GM12878 (cell line): ENCODE measurements around the gene GRIK5. TPM values are rescaled to one million over a fixed set of nuclear protein-coding genes. Genes with fewer than 3 reads are reported as not detected.

Source experiments
- ATAC-seq: fragments of 200-7000 bp; cut with Tn5 transposase; 3 replicates; pipeline ENCODE4 v1.9.1; 2020; ENCODE audit warnings: mild to moderate bottlenecking, moderate library complexity
- BruUV-seq: library from RNA; stranded (reverse); fragments of 400-500 nt; replicated peaks from 2 replicates; lab custom pipeline; 2021; lab: Mats Ljungman, UMichigan
- CTCF ChIA-PET: fragments of 300-600 bp; sonication (Branson Sonifier 250); formaldehyde crosslinking; extraction: SDS; loops from one replicate; lab custom pipeline; 2021; ENCODE audit warnings: inconsistent platforms; lab: Yijun Ruan, JAX
- POLR2A ChIA-PET: fragments of 350-600 bp; formaldehyde crosslinking; extraction: SDS; loops from one replicate; lab custom pipeline; 2021; ENCODE audit warnings: inconsistent platforms; lab: Charles Lee
- RAD21 ChIA-PET: fragments of 300-600 bp; sonication (Branson Sonifier 250); formaldehyde crosslinking; loops from one replicate; lab custom pipeline; 2023; ENCODE audit warnings: antibody characterized with exemption; ENCODE audit not compliant: unreplicated experiment; lab: Charles Lee
- SMC1A ChIA-PET: fragments of 300-600 bp; sonication (Branson Sonifier 250); formaldehyde crosslinking; loops from one replicate; lab custom pipeline; 2023; ENCODE audit not compliant: unreplicated experiment, uncharacterized antibody; lab: Charles Lee
- DNase-seq: peaks from one replicate; pipeline ENCODE4 v3.0.0-alpha.2; 2011; ENCODE audit warnings: low read depth, low spot score
- FAIRE-seq: peaks from 3 replicates; lab custom pipeline; 2011; peaks lifted over from hg19 to GRCh38; lab: Jason Lieb, UNC
- H2AFZ ChIP-seq: 2 replicates; pipeline ENCODE4 v1.6.0; 2011; ENCODE audit warnings: low read depth, low read length, control low read depth; ENCODE audit not compliant: control insufficient read depth
- H3K27ac ChIP-seq: 2 replicates; pipeline ENCODE4 v1.5.1; 2011; ENCODE audit warnings: control low read depth; ENCODE audit not compliant: control insufficient read depth, insufficient read depth
- H3K27me3 ChIP-seq, 2 experiments: replicated peaks in 1 of 2; 2 replicates each; pipeline versions ENCODE4 v1.6.0 to v1.6.1; 2011; ENCODE audit warnings: low read length in 1 of 2; ENCODE audit not compliant: control insufficient read depth in 2 of 2, insufficient read depth in 2 of 2
- H3K36me3 ChIP-seq, 2 experiments: 2 replicates each; pipeline ENCODE4 v1.5.1; 2011; ENCODE audit warnings: low read length in 1 of 2; ENCODE audit not compliant: control insufficient read depth in 2 of 2, insufficient read depth in 2 of 2
- H3K4me1 ChIP-seq: 2 replicates; pipeline ENCODE4 v1.6.1; 2011; ENCODE audit warnings: mild to moderate bottlenecking, low read length, moderate library complexity, mixed read lengths; ENCODE audit not compliant: control insufficient read depth, insufficient read depth
- H3K4me2 ChIP-seq: 2 replicates; pipeline ENCODE4 v1.6.0; 2011; ENCODE audit warnings: control low read depth; ENCODE audit not compliant: control insufficient read depth, insufficient read depth
- H3K4me3 ChIP-seq: fragments of 200-600 bp; sonication (generic); 2 replicates; pipeline ENCODE4 v1.5.1; 2016
- H3K79me2 ChIP-seq: 2 replicates; pipeline ENCODE4 v1.6.0; 2011; ENCODE audit warnings: low read length; ENCODE audit not compliant: control insufficient read depth, insufficient read depth
- H3K9ac ChIP-seq: 2 replicates; pipeline ENCODE4 v1.8.0; 2011; ENCODE audit warnings: low read length, control low read depth, mixed read lengths; ENCODE audit not compliant: control insufficient read depth, insufficient read depth
- H3K9me3 ChIP-seq: replicated peaks from 3 replicates; pipeline ENCODE4 v1.5.1; 2011; ENCODE audit warnings: mild to moderate bottlenecking, low read length; ENCODE audit not compliant: control insufficient read depth, insufficient read depth
- H4K20me1 ChIP-seq: 2 replicates; pipeline ENCODE4 v1.6.0; 2011; ENCODE audit not compliant: control insufficient read depth, insufficient read depth
- BHLHE40 ChIP-seq, 2 experiments: fragments of 450-650 bp in 1 of 2; IDR thresholded peaks; 2 replicates each; pipeline ENCODE4 v1.6.1; 2011 to 2017; ENCODE audit warnings: low read depth in 2 of 2, borderline replicate concordance in 1 of 2, improper control_type of control experiment in 1 of 2, low read length in 1 of 2, mild to moderate bottlenecking in 1 of 2
- CBFB ChIP-seq: IDR thresholded peaks from 2 replicates; pipeline ENCODE4 v1.6.1; 2016; ENCODE audit warnings: antibody characterized with exemption, low read depth
- CHD1 ChIP-seq: IDR thresholded peaks from 2 replicates; pipeline ENCODE4 v1.6.1; 2012; ENCODE audit warnings: low read depth, low read length, improper control_type of control experiment
- IRF4 ChIP-seq: IDR thresholded peaks from 2 replicates; pipeline ENCODE4 v1.6.1; 2011; ENCODE audit warnings: low read depth, low read length
- JUND ChIP-seq: IDR thresholded peaks from 2 replicates; pipeline ENCODE4 v1.6.1; 2012; ENCODE audit warnings: low read depth, mild to moderate bottlenecking, low read length, improper control_type of control experiment, moderate library complexity
- MEF2A ChIP-seq: IDR thresholded peaks from 2 replicates; pipeline ENCODE4 v1.6.1; 2011; ENCODE audit warnings: low read depth, mild to moderate bottlenecking, low read length, moderate library complexity; ENCODE audit not compliant: insufficient read depth
- PML ChIP-seq: IDR thresholded peaks from 2 replicates; pipeline ENCODE4 v1.6.1; 2012; ENCODE audit warnings: low read length, inconsistent platforms
- POLR2A ChIP-seq: IDR thresholded peaks from 2 replicates; pipeline ENCODE4 v1.6.1; 2011; ENCODE audit warnings: low read depth, mild to moderate bottlenecking, low read length
- TCF7 ChIP-seq: IDR thresholded peaks from 2 replicates; pipeline ENCODE4 v1.6.1; 2014; ENCODE audit warnings: antibody characterized with exemption, borderline replicate concordance
- WGBS: methylation state at CpG from one replicate; pipeline ENCODE4 v1.1.6; 2016; ENCODE audit warnings: low lambda C conversion rate; ENCODE audit not compliant: insufficient replicate concordance, insufficient coverage; ENCODE audit errors: missing lambda C conversion rate; 5-methylcytosine and 5-hydroxymethylcytosine counted together
- in situ Hi-C: fragments of 300-500 bp; cut with MboI; formaldehyde crosslinking; loops from 9 replicates; pipeline ENCODE4 v1.14.3; 2018; ENCODE audit warnings: mixed read lengths
- intact Hi-C: fragments of 100-400 bp; cut with micrococcal nuclease; formaldehyde crosslinking; loops from one replicate; pipeline ENCODE4 v1.14.2; 2022; ENCODE audit not compliant: unreplicated experiment
- polyA plus RNA-seq, 11 experiments: library from polyadenylated mRNA; depleted of rRNA in 4 of 11; unstranded in 6 of 11; stranded (reverse) in 5 of 11; fragments of >200 nt; fragmentation: Nextera tagmentation in 4 of 11; fragmentation: Illumina TruSeq in 1 of 11; extraction: Ambion mirVana in 4 of 11; extraction: Trizol in 1 of 11; gene quantifications; 1 replicate in 1 of 11; 2 replicates in 10 of 11; pipeline versions ENCODE4 v1.2.1 to v1.2.3, GENCODE V29; 2011 to 2016; ENCODE audit warnings: inconsistent platforms in 2 of 11, missing spikeins in 2 of 11, low read depth in 1 of 11
- total RNA-seq, 4 experiments: library from RNA; depleted of rRNA in 3 of 4; stranded (reverse); fragments of >200 nt in 3 of 4; fragmentation: Illumina TruSeq in 1 of 4; extraction: Trizol in 1 of 4; gene quantifications; 2 replicates each; pipeline versions ENCODE4 v1.2.1 to v1.2.3, GENCODE V29; 2013 to 2021
- TF ChIP-seq, protein P1 (sequence below): fragments of 450-650 bp; conservative IDR thresholded peaks from 2 replicates; pipeline ENCODE4 v1.6.1; 2017; ENCODE audit warnings: mild to moderate bottlenecking, moderate library complexity

Gene GRIK5
- total and polyA plus RNA-seq, 10 of the 15 experiments (the other 5 are each of a cell fraction or from before 2014, with no cell fraction given) = 0.03 to 0.23 (median 0.07) TPM; not detected in 3

DNA sequence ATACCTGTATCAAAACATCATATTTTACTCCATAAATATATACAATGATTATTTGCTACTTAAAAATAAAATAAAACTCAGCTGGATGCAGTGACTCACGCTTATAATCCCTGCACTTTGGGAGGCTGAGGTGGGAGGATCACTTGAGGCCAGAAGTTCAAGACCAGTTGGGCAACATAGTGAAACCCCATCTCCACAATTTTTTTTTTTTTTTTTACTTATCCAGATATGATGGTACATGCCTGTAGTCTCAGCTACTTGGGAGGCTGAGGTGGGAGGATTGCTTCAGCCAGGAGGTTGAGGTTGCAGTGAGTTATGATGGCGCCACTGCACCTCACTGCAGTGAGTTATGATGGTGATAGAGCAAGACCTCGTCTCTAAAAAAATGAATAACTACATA lies 39.9 kb upstream of the GRIK5 start:
- no peak overlapping the region for H3K4me2 ChIP-seq
- 66% methylated on average over 3 of the region's 3 CpGs for WGBS
- H3K4me3 ChIP-seq = no peak overlapping the region
- in situ Hi-C loops (loop anchor here (5.0 kb wide), 1 partner anchor 77 kb away; no protein-coding TSS in a partner anchor), intact Hi-C loops (loop anchor here (5.0 to 10.0 kb wide), 3 partner anchors 172 to 325 kb away; partner anchors contain the start of gene MEGF8)
- peaks cover 7 to 13% of the 10 kb centered on the region in 2 experiments for H3K36me3 ChIP-seq
- H3K9me3 ChIP-seq = no peaks in the 10 kb centered on the region
- H3K4me1 ChIP-seq = peaks cover 42% of the 10 kb centered on the region
- DNase-seq (no peak), ATAC-seq (no peak), FAIRE-seq (no peak)
- H3K27ac ChIP-seq = no peak overlapping the region
- RAD21 ChIA-PET = interaction anchor here (0.5 to 5.2 kb wide), 9 partner anchors 9 to 133 kb away, joined by 3 to 57 read pairs (median 12); partner anchors contain the start of genes GSK3A and POU2F2
- TF ChIP-seq CBFB (no peak), TCF7 (no peak), IRF4 (no peak), BHLHE40 (IDR thresholded peaks at IDR 0.05; ENCODE audit: borderline replicate concordance in 1 of 2, low read depth in 2 of 2, low read length in 1 of 2) (no peak), JUND (no peak), PML (no peak), POLR2A (no peak), CHD1 (no peak), MEF2A (no peak)
- TF ChIP-seq, protein P1, sequence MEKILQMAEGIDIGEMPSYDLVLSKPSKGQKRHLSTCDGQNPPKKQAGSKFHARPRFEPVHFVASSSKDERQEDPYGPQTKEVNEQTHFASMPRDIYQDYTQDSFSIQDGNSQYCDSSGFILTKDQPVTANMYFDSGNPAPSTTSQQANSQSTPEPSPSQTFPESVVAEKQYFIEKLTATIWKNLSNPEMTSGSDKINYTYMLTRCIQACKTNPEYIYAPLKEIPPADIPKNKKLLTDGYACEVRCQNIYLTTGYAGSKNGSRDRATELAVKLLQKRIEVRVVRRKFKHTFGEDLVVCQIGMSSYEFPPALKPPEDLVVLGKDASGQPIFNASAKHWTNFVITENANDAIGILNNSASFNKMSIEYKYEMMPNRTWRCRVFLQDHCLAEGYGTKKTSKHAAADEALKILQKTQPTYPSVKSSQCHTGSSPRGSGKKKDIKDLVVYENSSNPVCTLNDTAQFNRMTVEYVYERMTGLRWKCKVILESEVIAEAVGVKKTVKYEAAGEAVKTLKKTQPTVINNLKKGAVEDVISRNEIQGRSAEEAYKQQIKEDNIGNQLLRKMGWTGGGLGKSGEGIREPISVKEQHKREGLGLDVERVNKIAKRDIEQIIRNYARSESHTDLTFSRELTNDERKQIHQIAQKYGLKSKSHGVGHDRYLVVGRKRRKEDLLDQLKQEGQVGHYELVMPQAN = no peak
- no peak overlapping the region for H3K9ac ChIP-seq
- POLR2A ChIA-PET = interaction anchor here (0.9 to 4.0 kb wide), 4 partner anchors 10 to 133 kb away, joined by 3 to 18 read pairs (median 10); partner anchors contain the start of gene GSK3A
- no peaks in the 10 kb centered on the region; the same call in 1 of the 2 replicates for H3K79me2 ChIP-seq
- SMC1A ChIA-PET = interaction anchor here (0.9 to 10.2 kb wide), 8 partner anchors 10 to 218 kb away, joined by 3 to 223 read pairs (median 8); partner anchors contain the start of gene POU2F2
- H2AFZ ChIP-seq = no peak overlapping the region
- CTCF ChIA-PET = interaction anchor here (0.7 to 10.9 kb wide), 10 partner anchors 10 to 299 kb away, joined by 3 to 197 read pairs (median 18); partner anchors contain the start of gene POU2F2
- no peaks in the 10 kb centered on the region for H3K27me3 ChIP-seq
- no TSS peak for BruUV-seq
- H4K20me1 ChIP-seq = no peaks in the 10 kb centered on the region
